Adrenal gland (tissue), 12 donors: ENCODE results near the gene AARSD1. TPM values are rescaled to one million over a fixed set of nuclear protein-coding genes. Genes with fewer than 3 reads are reported as not detected.

Experiments
- DNase-seq, 7 donors: peaks; one replicate each; pipeline ENCODE4 v3.0.0-alpha.2; 2019 to 2020
- H3K27ac ChIP-seq, 5 donors: fragments of 200-600 bp; sonication (generic) in 4 of 5; 1 replicate in 3 of 5; 2 replicates in 2 of 5; pipeline versions ENCODE4 v1.5.1 to v1.8.0; 2016 to 2020; ENCODE audit warnings: mild to moderate bottlenecking in 1 of 5
- H3K27me3 ChIP-seq: fragments of 200-600 bp; 2 replicates; pipeline ENCODE4 v1.8.0; 2021
- H3K36me3 ChIP-seq, 2 donors: fragments of 200-600 bp; replicated peaks in 1 of 2; 1 replicate in 1 of 2; 2 replicates in 1 of 2; pipeline versions ENCODE4 v1.5.1 to v1.8.0; 2018 to 2022
- H3K4me1 ChIP-seq, 2 donors: fragments of 200-600 bp; replicated peaks in 1 of 2; 1 replicate in 1 of 2; 2 replicates in 1 of 2; pipeline versions ENCODE4 v1.5.1 to v1.8.0; 2018 to 2021
- H3K4me3 ChIP-seq, 4 donors: fragments of 200-600 bp; sonication (generic) in 3 of 4; one replicate each; pipeline ENCODE4 v1.5.1; 2016 to 2018
- H3K9me3 ChIP-seq, 3 donors: fragments of 200-600 bp; sonication (generic) in 1 of 3; replicated peaks in 1 of 3; 1 replicate in 2 of 3; 2 replicates in 1 of 3; pipeline versions ENCODE4 v1.5.1 to v1.8.0; 2016 to 2021
- POLR2A ChIP-seq, 2 donors: fragments of 450-650 bp; IDR thresholded peaks; one replicate each; pipeline ENCODE4 v1.6.1; 2017; ENCODE audit warnings: antibody characterized with exemption in 2 of 2, mild to moderate bottlenecking in 2 of 2, moderate library complexity in 1 of 2
- WGBS, 4 donors: extraction: QIAGEN DNeasy Blood & Tissue Kit in 2 of 4; methylation state at CpG; one replicate each; pipeline versions ENCODE4 v1.1.5 to v1.1.7; 2013 to 2017; 5-methylcytosine and 5-hydroxymethylcytosine counted together
- intact Hi-C, 2 donors: fragments of 100-400 bp; cut with DNase I; formaldehyde crosslinking; loops; one replicate each; pipeline versions ENCODE4 v1.14.1 to v1.15.0; 2022 to 2023
- polyA plus RNA-seq, 3 donors: library from polyadenylated mRNA; stranded (reverse); fragments of 200-250 nt in 2 of 3; fragments of 350-450 nt in 1 of 3; fragmentation: Illumina TruSeq in 1 of 3; extraction: RNeasy Lipid Tissue Mini Kit (QIAGEN cat#74804) in 1 of 3; gene quantifications; one replicate each; pipeline ENCODE4 v1.2.3, GENCODE V29; 2013 to 2014
- total RNA-seq, 9 donors: library from RNA; depleted of rRNA in 4 of 9; stranded (reverse); fragments of >200 nt in 4 of 9; fragments of 120-200 nt in 1 of 9; fragmentation: NEBNext Ultra II Directional in 1 of 9; extraction: Animal tissue kit (Norgen Biotek cat#: 25700) in 1 of 9; gene quantifications; one replicate each; pipeline versions ENCODE4 v1.1.0 to v1.2.4, GENCODE V29; 2013 to 2023
- TF ChIP-seq, protein P1 (sequence below), 6 experiments: fragments of 450-650 bp in 4 of 6; fragments of 200-600 bp in 2 of 6; sonication (generic) in 1 of 6; IDR thresholded peaks; 1 replicate in 5 of 6; 2 replicates in 1 of 6; pipeline versions ENCODE4 v1.5.1 to v1.8.0; 2016 to 2021; ENCODE audit warnings: antibody characterized with exemption in 6 of 6, mild to moderate bottlenecking in 2 of 6, moderate library complexity in 1 of 6
- donor health status: healthy with polysubstance abuse.
- donor health status: Bipolar disorder and iron deficiency.
- donor health status: DM: yes; HTN: yes; CAD: no.
- donor health status: DM: no; HTN: no; CAD: no.
- donor health status: DM: no; HTN: no; CAD: no.
- donor health status: DM: yes; HTN: yes; CAD: no.

The AARSD1 gene
- total and polyA plus RNA-seq, 12 donors, result 16.4 to 206 (median 35.4) TPM

- H3K27me3 ChIP-seq, result no peaks in the 10 kb centered on the region
- no peak for TF ChIP-seq POLR2A (IDR thresholded peaks at IDR 0.05)
- TF ChIP-seq, protein P1, sequence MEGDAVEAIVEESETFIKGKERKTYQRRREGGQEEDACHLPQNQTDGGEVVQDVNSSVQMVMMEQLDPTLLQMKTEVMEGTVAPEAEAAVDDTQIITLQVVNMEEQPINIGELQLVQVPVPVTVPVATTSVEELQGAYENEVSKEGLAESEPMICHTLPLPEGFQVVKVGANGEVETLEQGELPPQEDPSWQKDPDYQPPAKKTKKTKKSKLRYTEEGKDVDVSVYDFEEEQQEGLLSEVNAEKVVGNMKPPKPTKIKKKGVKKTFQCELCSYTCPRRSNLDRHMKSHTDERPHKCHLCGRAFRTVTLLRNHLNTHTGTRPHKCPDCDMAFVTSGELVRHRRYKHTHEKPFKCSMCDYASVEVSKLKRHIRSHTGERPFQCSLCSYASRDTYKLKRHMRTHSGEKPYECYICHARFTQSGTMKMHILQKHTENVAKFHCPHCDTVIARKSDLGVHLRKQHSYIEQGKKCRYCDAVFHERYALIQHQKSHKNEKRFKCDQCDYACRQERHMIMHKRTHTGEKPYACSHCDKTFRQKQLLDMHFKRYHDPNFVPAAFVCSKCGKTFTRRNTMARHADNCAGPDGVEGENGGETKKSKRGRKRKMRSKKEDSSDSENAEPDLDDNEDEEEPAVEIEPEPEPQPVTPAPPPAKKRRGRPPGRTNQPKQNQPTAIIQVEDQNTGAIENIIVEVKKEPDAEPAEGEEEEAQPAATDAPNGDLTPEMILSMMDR (IDR thresholded peaks at IDR 0.05), result peak in 1 of 6 experiments; percentile 1
- peaks cover 0 to 56% of the 10 kb centered on the region in 2 donors for H3K36me3 ChIP-seq
- WGBS, 4 donors, result 76 to 95% (median 90%) methylated on average over 5 of the region's 5 CpGs
- no peak overlapping the region for H3K4me3 ChIP-seq
- H3K9me3 ChIP-seq, result no peaks in the 10 kb centered on the region
- DNase-seq, result no peak
- intact Hi-C loops, result loop anchor here in 1 of 2 donors (10.0 kb wide), 1 partner anchor 148 kb away; the partner anchor contains the start of gene AOC2
- H3K4me1 ChIP-seq, result peaks cover 13 to 25% of the 10 kb centered on the region in 2 donors
- H3K27ac ChIP-seq, result no peak overlapping the region
Observed at GRCh38 chr17:42992872-42993271, 28.6 kb upstream of the AARSD1 start.

DNA sequence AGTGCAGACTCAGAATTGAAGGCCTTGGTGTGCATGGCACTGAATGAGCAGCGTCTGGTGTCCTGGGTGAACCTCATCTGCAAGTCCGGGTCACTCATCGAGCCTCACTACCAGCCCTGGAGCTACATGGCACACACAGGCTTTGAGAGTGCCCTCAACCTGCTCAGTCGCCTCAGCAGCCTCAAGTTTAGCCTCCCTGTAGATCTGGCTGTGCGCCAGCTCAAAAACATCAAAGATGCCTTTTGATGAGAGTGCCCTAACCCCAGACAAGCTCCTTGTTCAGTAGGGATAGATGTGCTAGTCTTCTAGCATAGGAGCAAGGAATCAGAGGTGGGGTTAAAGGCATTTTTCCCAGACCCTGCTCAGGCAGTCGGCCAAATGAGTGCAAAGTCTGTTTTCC is 27.2 kb upstream of the AARSD1 start:
- intact Hi-C loops, result loop anchor here in 1 of 2 donors (10.0 kb wide), 1 partner anchor 147 kb away; the partner anchor contains the start of gene AOC2
- Histone ChIP-seq H3K36me3 (peaks cover 0 to 65% of the 10 kb centered on the region in 2 donors), H3K27me3 (no peaks in the 10 kb centered on the region), H3K27ac (peak overlapping the region in 2 of 5 donors; percentile 43 to 84), H3K4me1 (peaks cover 13 to 18% of the 10 kb centered on the region in 2 donors), H3K4me3 (no peak overlapping the region), H3K9me3 (no peaks in the 10 kb centered on the region)
- 86 to 100% (median 90%) methylated on average over 2 to 6 of the region's 6 CpGs for WGBS, 4 donors
- TF ChIP-seq, protein P1 (IDR thresholded peaks at IDR 0.05), result no peak
- no peak for TF ChIP-seq POLR2A (IDR thresholded peaks at IDR 0.05)
- DNase-seq, result no peak

DNA sequence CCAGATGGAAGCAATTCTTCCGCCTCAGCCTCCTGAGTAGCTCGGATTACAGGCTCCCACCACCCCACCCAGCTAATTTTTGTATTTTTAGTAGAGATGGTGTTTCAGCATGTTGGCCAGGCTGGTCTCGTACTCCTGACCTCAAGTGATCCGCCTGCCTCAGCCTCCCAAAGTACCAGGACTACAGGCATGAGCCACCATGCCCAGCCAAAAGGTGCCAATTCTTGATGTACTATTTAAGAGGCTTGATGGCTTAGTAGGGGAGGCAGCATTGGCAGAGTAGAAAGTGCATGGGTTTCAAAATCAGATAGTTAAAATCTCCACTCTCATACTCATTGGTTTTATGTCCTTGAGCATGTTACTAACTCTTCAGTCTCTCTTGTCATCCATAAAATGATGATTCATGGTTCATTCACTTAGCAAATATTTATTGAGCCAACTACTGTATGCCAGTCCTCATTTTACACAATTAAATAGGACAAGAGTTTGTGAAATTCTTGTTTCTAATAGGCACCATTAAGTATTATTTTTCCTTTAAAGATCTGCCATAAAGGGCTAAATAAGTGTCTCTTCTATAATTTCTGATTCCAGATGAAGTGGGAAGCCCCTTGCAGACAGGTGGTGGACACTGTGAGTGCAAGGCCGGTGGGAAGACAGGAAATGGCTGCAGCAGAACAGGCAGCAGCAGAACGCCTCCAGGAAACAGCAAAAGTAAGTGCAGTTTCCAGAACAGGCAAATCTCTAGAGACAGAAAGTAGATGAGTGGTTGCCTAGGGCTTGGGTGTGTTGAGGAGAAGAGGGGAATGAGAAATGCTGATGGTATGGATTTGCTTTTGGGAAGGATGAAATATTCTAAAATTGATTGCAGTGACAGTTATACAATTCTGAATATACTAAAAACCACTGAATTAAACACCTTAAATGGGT is 25.7 kb upstream of the AARSD1 start:
- no peaks in the 10 kb centered on the region for H3K9me3 ChIP-seq
- intact Hi-C loops, result loop anchor here in 1 of 2 donors (10.0 kb wide), 1 partner anchor 145 kb away; the partner anchor contains the start of gene AOC2
- WGBS, 4 donors, result 60 to 75% (median 68%) methylated on average over 6 of the region's 6 CpGs
- peak overlapping the region; percentile 57 to 84 (median 67) for H3K27ac ChIP-seq
- H3K27me3 ChIP-seq, result no peaks in the 10 kb centered on the region
- H3K4me3 ChIP-seq, result no peak overlapping the region
- DNase-seq, result no peak
- peaks cover 0 to 78% of the 10 kb centered on the region in 2 donors for H3K36me3 ChIP-seq
- H3K4me1 ChIP-seq, result peaks cover 13 to 20% of the 10 kb centered on the region in 2 donors
- TF ChIP-seq, protein P1 (IDR thresholded peaks at IDR 0.05), result no peak
- no peak for TF ChIP-seq POLR2A (IDR thresholded peaks at IDR 0.05)

DNA sequence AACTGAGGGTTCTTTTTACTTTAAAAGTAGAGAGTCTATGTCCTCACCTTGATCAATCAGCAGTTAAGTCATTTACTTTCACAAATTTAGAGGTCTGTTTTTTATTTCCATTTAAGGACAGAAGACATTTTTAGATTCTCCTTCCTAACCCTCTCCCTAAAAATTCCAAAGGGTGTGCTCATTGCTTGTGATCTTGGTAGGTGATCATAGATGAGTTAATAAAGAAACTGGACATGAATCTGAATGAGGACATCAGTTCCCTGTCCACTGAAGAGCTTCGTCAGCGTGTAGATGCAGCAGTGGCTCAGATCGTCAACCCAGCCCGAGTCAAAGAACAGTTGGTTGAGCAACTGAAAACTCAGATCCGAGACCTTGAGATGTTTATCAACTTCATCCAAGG is 24.9 kb upstream of the AARSD1 start:
- Histone ChIP-seq H3K27me3 (no peaks in the 10 kb centered on the region), H3K36me3 (peaks cover 0 to 79% of the 10 kb centered on the region in 2 donors), H3K4me3 (no peak overlapping the region), H3K27ac (peak overlapping the region; percentile 17 to 84 (median 66)), H3K4me1 (peaks cover 13 to 29% of the 10 kb centered on the region in 2 donors), H3K9me3 (no peaks in the 10 kb centered on the region)
- intact Hi-C loops, result no loop called here
- no peak for TF ChIP-seq POLR2A (IDR thresholded peaks at IDR 0.05)
- TF ChIP-seq, protein P1 (IDR thresholded peaks at IDR 0.05), result no peak
- DNase-seq, result peak in 2 of 7 donors; percentile 42 to 44
- WGBS, 4 donors, result 46 to 63% (median 52%) methylated on average over 5 of the region's 5 CpGs
